Islet precursor cell (in vitro differentiated cells): ENCODE measurements around the gene TAMALIN.
A peak's percentile ranks its signal among the peaks of the same experiment; 100 is the strongest.

Experiments used
- DNase-seq: peaks from one replicate; pipeline ENCODE4 v3.0.0-alpha.2; 2018

The TAMALIN gene

DNA sequence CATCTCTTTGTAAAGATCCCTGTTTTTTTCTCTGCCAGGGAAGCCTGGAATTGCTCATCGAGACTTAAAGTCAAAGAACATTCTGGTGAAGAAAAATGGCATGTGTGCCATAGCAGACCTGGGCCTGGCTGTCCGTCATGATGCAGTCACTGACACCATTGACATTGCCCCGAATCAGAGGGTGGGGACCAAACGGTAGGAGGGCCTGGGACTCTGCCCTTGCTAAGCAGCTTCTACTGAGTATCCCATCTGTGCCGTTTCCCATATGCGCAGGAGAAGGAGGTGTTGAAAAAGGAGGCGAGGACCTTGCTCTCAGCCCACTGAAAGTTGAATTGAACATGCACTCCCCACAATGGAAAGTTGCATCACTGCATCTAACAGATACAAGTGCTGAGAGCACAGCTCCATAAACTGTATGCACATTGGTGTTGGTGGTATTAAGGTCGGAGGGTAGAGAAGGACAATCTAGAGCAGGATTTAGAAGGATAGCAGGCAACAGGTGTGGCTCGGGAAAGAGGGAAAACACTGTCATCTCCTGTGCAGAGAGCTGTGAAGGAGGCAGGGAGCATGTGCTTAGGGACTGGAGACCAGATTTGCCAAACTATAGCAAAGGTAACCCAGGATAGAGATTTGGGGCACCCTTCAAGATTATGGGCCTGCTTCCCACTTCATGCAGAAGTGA, 21.5 kb upstream of the TAMALIN start:
- DNase-seq, result no peak

DNA sequence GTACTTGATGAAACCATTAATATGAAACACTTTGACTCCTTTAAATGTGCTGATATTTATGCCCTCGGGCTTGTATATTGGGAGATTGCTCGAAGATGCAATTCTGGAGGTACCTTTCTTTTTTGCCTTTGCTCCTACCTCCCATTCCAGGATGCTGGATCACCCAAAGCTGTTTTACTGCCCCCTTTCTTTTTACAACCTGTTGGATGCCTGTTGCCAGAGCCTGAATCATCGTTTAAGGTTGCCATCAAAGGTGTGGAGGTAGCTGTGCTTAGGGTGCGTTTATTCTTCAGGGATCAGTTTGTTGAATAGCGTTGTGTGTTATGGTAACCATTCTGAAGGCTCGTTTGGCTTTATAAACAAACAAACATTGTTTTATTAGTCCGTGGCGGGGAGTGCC, 19.9 kb upstream of the TAMALIN start:
- DNase-seq, result no peak

DNA sequence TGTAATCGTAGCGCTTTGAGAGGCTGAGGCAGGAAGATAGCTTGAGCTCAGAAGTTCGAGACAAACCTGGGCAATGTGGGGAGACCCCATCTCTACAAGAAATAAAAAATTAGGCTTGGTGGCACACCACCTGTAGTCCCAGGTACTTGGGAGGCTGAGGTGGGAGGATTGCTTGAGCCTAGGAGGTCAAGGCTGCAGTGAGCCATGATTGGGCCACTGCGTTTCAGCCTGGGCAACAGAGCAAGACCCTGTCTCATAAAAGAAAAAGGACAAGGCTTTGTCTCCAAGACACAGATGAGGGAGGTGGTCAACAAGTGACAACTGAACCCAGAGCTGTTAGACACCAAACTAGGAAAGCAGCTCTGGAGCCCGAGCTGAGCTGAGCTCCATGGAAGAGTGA, 14.5 kb upstream of the TAMALIN start:
- peak; percentile 54 for DNase-seq

DNA sequence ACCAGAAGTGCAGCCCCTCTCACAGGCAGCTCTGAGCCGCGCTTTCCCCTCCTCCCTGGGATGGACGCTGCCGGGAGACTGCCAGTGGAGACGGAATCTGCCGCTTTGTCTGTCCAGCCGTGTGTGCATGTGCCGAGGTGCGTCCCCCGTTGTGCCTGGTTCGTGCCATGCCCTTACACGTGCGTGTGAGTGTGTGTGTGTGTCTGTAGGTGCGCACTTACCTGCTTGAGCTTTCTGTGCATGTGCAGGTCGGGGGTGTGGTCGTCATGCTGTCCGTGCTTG, 12.3 kb upstream of the TAMALIN start:
- DNase-seq, result peak; percentile 63

DNA sequence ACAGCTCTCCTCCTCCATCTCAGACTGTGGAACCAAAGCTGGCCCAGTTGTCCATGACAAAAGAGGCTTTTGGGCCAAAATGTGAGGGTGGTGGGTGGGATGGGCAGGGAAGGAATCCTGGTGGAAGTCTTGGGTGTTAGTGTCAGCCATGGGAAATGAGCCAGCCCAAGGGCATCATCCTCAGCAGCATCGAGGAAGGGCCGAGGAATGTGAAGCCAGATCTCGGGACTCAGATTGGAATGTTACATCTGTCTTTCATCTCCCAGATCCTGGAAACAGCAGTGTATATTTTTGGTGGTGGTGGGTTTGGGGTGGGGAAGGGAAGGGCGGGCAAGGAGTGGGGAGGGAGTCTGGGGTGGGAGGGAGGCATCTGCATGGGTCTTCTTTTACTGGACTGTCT, 11.8 kb upstream of the TAMALIN start:
- peak; percentile 84 for DNase-seq

DNA sequence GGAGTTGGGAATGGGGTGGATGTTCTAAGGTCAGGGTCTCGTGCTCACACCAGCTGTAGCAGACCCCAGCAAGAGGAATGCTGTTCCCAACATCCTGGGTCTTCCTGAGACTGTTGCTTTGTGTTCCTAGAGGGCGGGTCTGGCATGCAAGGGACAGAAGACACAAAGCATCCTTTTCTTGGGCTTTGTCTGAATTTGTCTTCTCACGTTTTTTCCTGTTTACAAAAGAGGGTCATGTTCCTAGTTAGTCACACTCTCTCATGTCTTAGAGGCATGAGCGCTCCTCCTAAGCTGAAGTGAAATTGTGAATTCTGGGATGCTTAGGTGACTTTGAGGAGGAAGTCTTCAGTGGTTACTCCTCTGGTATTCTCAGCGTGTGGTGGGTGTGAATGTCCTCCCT, 9.6 kb upstream of the TAMALIN start:
- DNase-seq, result no peak

DNA sequence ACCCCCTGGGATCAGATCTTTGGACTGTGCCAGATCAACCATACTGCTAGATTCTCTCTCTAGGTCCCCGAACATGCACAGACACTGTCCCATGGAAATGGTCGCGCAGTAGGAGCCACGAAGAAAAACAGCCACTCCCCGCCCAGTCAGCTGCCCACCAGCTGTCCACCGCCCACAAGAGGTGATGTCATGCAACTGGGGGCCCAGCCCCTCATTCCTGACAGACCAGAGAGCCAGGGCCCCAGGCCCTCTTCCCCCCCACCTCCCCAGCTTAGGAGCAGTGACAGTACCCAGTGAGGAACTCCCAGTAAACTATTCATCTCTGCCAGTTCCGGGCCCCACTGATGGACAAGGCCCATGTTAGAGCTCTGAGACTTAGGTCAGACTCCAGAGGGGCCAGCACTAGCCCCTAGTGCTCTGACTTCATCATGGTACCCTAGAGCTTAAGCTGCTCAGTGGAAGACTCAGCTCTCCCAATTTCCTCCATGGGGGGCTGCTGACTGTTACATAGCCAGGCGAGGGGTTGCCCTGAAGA, 3.7 kb upstream of the TAMALIN start:
- no peak for DNase-seq

DNA sequence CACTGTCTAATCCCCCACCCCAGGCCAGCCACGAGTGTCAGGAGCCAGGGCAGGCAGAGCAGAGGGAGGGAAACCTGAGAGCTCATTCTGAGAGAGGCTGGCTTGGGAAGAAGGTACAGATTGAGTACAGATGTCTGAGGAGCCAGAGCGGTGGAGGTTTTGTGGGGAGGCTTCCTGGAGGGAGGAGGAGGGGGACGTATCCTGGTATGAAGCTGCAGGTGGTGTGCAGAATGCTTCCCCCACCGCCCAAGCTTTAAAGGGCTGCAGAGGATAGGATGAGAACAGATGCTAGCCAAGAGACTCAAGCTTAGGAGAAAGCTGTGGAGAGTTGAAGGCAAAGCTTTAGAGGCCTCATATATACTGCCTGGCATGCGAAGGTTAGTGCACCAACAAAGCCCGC, 3.2 kb upstream of the TAMALIN start:
- DNase-seq, result no peak

DNA sequence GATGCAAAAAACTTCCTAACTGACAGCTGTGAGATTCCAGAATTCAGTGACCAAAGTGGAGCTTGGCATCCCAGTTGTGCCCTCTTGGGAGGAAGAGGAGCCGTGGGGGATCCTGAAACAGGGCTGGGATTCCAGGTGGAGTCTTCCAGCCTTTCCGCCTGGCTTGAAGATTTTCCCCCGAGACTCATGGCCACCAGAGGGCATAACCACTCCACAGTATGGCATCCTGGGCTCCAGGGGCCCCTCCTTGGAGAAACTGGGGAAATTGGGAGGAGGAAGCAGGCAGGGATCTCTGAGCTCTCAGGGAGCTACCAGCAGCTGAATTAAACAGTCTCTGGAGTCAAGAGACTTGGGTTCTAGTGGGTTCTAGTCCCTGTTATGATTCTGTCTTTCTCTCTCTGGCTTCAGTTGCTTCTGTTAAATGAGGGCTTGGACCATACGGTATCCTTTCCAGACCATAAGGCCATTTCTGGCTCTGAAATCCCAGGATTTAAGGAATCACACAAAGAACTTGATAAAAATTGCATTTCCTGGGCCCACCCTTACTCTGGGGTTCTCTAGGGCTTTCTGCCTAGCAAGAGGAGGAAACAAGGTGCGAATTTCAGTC, 2.6 kb upstream of the TAMALIN start:
- DNase-seq, result peak; percentile 90

DNA sequence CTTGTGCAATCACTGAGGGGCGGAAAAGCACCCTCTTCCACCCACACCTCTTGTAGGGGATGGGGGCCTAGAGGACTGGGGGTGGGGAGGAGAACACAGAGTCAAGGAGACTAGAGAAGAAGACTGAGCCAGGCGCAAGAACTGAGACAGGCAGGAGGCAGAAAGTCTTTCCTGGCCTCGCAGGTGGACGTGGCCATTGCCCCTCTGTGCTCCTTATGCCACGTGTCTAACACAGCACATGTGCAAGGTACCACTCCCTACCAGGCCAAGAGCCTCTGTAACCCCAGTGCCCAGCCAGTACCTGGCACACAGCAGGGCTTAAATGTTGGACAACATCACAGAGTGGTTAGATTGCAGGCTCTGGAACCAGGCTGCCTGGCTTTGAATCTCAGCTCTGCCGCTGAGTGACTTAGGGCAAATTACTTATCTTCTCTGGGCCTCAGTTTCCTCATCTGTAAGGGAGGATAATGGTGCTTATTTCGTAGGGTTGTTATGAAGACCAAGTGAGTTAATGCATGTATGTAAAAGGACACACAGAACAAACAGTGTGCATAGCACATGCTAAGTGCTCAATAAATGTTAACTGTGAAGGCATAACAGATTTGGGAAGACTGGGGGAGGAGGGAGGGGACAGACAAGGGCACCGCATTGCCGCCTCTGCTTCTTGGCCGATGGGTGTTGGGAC, 1.4 kb upstream of the TAMALIN start:
- DNase-seq, result no peak

DNA sequence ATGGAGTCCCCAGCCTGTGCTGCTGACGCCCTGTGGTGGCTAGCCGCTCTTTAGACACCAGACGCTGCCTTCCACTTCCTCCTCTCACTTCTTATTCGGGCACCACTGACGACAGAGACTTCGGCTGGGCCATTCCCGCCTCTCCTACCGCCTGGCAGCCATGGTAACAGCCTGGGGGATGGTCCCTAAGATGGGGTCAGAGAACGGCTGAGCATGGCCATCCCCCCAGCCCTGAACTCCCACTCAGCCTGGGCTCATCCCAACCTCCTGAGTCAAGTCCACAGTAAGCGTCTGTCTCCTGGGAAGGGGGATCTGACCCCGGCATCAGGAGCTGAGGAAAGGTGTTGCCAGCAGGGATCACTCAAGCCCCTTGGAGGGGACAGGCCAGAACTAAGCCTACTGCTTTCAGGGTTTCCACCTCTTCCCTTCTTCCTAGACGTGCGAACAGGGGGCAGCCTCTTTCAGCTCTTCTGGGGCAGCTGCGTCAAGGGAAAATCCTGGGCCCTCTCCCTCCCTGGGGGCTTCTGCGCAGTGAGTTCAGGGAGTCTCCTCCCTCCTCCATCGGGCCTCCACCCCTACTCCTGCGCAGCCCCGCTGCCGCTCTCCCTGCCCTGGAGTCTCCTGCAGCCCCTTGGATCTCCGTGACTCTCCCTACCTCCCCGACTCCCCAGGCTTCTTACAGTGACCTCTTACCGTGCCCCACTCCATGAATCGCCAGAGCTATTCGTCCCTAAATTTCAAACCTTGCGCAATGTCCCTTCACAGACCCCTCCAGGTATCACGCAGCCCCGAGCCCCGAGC, 643 bp upstream of the TAMALIN start:
- DNase-seq, result peak; percentile 79

DNA sequence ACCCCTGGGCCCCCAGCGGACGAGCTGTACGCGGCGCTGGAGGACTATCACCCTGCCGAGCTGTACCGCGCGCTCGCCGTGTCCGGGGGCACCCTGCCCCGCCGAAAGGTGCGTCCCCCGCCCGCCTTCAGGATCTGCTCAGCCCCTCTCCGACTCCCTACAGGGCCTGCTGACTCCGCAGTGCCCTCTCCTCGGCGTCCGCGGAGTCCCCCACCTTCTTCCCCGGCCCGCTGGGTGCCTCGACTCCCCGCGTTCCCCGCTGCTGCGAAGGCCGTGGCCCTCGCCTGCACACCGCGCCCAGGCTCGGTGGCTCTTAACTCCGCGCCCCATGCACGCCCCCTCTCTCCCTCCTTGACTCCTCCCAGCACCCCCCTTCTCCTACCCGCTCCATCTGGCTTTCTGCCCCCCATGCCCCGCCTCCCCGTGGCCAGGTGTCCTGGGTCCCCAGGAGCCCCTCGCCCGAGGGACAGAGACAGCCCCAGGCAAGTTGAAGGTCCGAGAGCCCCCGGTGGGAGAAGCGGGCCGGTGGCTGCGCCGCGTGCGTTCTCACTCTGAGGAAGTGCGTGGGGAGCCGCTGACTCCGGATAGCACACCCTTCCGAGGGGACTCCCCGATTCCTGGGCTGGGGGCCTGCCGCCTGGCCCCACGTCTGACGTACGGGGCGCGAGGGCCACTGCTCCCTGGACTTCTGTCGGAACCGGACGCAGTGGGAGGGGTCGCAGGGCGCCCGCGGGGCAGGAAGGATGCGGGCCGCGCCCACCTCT, 594 bp downstream of the TAMALIN start:
- no peak for DNase-seq

DNA sequence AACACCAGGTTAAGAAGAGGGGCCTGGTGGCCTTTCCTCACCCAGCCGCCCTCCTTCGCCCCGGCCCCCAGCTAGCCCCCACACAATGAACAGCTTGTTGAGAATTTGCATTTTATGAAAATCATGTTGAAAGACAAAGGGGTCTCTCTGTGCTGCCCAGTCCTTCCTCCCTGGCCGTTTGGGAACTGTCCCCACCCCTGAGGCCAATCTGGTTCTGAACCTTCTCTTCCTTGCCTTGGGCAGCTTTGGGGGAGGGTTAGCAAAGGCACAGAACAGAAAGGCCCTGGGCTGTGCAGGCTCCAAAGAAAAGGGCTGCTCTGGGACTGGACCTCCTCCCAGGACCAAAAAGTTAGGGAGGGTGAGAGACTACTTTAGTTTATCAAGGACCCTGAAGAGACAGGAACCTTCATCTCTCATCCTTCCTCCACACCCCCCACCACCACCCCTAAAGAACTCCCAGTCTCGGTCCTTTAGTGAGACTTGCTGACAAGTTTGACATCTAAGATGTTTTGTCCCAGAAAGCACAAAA, 1.3 kb downstream of the TAMALIN start:
- DNase-seq, result no peak

DNA sequence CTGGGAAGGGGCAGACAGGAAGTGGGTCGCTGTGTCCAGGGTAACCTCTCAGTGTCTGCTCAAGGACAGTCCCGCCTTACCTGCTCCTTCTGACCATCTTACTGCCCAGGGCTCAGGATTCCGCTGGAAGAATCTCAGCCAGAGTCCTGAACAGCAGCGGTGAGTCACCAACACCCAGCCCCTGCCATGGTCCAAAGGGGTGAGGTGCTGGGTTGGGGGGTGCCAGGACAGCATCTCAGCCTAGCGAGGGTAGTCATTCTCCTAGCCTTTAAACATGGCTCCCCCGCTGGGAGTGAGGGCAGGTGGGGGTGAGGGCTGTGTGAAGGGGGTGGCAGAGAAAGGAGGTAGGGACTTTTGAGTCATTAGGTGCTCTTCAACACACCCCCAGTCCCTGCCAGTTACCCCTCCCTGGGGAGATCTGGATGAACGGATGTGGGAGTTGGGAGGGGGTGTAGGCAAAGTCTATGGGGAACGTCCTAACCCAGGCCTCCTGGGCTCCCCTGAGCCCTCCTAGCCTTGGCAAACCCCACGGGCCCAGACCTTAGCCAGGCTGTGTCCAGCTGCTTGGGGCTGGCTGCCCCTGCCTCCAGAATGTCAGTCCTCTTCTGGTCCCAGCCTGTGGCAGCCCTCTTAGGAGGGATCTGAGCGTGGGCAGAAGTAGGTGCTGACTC, 2.5 kb downstream of the TAMALIN start:
- DNase-seq, result peak; percentile 65

DNA sequence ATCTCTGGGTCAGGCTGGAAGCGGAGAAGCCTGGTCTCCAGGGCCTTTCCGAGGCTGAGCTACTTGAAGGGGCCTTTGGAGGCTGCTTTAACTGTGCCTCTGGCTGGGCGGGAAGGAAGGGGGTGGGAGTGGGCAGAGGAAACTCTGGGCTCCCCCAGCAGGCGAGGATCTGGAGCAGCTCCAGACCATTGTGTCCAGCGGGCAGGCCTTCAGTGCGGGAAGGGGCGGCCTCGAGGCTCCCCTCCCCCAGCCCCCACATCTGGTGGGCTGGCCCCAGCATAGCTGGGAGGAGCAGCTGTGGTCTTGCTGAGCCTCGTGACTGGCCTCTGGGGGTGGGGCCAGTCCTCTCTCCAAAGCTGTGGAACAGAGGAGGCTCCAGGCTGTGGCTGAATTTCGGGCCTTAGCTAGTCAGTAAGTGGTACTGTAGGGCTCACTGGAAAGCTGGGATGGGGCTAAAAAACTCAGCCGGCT, 3.4 kb downstream of the TAMALIN start:
- DNase-seq, result peak; percentile 99

DNA sequence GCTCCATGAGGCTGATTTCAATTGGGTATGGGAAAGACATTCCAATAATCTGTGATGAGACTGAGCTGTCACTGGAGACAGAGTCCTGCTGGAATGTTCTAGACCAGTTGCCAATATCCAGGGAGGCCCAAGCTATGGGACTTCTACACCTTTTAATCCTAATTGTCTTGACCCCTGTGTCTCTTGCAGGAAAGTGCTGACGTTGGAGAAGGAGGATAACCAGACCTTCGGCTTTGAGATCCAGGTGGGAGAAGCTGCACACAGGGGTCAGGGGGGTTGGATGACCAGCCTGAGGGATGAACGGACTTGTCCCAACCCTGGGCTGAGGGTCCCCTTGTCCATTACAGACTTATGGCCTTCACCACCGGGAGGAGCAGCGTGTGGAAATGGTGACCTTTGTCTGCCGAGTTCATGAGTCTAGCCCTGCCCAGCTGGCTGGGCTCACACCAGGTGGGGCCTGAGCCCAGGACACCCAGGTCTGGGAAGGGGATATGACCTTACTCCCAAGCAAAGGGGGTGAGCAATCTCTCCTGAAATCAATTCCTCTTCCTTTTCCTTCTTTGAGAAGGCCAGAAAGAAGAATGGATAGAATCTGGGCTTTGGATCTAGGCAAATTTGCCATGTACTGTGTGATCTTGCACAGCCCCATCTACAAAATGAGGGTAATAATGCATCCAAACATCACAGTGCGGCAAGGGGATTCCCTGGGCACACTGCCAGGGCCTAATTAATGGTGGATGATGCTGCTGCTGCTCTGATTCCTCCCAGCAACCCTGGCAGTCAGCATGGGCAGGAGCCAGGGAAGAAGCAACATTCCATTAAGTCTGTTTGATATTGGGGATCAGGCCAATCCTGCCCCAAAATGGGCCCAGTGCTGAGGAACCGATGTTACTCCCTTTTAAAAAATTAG, 4.2 kb downstream of the TAMALIN start:
- no peak for DNase-seq

DNA sequence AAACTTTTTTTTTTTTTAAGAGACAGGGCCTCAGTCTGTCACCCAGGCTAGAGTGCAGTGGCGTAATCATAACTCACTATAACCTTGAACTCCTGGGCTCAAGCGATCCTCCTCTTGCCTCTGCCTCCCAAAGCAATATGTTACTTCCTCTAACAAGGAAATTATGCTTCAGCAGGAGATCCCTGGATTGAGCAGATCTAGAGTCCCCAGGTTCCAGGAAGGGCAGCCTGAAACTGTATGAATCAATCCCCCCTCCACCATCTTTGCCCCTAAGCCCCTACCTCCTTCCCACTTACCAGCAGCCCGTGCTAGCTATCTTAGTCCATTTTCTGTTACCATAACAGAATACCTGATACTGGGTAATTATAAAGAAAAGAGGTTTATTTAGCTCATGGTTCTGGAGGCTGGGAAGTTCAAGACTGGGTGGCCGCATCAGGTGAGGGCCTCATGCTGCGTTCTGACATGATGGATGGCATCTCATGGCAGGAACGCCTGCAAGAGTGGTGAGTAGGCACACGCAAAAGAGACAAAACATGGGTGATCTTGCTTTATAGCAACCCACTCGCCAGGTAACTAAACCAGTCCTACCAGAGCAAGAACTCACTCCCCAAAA, 5.0 kb downstream of the TAMALIN start:
- no peak for DNase-seq

DNA sequence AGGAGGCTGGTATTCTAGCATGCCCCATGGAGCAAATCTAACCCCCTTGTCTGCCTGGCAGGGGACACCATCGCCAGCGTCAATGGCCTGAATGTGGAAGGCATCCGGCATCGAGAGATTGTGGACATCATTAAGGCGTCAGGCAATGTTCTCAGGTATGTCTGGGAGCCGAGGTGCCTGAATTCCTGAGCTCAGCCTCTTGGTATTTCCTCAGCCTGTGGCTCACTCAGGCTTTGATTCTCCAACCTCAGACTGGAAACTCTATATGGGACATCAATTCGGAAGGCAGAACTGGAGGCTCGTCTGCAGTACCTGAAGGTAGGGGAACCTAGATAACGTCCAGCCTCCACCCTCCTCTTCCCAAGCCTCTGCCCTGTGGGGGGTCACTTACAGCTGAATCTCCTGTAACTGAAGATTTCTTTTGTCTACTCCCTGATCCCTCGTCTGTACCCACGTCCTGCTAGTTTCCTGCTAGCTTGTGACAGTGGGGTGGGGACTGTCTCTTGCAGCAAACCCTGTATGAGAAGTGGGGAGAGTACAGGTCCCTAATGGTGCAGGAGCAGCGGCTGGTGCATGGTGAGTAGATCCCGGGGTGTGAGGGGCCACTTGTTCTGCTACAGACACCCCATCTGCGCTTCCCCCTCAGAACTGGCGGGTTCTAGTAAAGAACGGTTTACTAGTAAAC, 7.0 kb downstream of the TAMALIN start:
- peak; percentile 81 for DNase-seq
